ENCODE results near the gene AGAP3.

DNA sequence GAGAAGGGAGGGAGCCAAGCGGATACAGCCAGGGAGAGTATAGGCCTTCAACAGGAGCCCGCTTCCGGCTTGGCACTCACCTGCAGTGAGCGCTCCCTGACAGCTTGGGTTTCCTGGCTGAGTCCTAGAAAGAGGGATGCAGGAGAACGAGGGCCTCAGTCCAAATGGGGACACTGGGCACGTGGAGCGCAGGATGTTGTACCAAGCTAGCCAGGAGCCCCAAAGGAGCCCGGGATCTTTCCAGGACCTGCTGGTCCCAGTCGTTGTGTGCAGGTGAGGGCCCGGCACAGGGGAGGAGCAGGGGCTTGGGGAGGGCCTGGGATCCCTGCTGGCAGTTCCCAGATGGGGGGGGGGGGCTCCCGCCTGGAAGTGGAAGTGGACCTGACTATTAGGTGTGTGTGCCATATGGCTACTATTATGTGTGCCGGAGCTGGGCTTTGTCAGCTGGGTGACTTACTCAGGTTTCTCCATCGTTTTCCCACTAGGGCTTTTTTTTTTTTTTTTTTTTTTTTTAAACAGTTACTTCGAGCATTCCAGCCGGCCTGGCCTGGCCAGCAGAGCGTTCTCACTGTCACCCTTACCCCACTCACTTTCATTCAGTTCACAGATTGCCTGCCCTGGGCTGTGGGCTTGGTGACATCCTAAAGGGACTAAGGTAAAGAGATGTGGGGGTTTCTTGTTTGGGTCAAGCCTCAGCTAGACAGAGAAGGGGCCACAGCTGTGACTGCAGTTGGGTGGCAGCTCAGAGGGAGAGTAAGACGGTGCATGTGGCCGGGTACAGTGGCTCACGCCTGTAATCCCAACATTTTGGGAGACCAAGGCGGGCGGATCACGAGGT, 3.8 kb downstream of the AGAP3 start:
- TF ChIP-seq, protein P1, sequence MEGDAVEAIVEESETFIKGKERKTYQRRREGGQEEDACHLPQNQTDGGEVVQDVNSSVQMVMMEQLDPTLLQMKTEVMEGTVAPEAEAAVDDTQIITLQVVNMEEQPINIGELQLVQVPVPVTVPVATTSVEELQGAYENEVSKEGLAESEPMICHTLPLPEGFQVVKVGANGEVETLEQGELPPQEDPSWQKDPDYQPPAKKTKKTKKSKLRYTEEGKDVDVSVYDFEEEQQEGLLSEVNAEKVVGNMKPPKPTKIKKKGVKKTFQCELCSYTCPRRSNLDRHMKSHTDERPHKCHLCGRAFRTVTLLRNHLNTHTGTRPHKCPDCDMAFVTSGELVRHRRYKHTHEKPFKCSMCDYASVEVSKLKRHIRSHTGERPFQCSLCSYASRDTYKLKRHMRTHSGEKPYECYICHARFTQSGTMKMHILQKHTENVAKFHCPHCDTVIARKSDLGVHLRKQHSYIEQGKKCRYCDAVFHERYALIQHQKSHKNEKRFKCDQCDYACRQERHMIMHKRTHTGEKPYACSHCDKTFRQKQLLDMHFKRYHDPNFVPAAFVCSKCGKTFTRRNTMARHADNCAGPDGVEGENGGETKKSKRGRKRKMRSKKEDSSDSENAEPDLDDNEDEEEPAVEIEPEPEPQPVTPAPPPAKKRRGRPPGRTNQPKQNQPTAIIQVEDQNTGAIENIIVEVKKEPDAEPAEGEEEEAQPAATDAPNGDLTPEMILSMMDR (IDR thresholded peaks at IDR 0.05), result no peak
- TF ChIP-seq POLR2A (IDR thresholded peaks at IDR 0.05), result no peak

All from testis (tissue), 2 donors.